ENCODE measurements around the gene PLA2G2C. TPM values are rescaled to one million over a fixed set of nuclear protein-coding genes. Genes with fewer than 3 reads are reported as not detected.

The PLA2G2C gene
- total and polyA plus RNA-seq, 2 of the 8 experiments (the other 6 are each of a cell fraction or from before 2014, with no cell fraction given): not detected

DNA sequence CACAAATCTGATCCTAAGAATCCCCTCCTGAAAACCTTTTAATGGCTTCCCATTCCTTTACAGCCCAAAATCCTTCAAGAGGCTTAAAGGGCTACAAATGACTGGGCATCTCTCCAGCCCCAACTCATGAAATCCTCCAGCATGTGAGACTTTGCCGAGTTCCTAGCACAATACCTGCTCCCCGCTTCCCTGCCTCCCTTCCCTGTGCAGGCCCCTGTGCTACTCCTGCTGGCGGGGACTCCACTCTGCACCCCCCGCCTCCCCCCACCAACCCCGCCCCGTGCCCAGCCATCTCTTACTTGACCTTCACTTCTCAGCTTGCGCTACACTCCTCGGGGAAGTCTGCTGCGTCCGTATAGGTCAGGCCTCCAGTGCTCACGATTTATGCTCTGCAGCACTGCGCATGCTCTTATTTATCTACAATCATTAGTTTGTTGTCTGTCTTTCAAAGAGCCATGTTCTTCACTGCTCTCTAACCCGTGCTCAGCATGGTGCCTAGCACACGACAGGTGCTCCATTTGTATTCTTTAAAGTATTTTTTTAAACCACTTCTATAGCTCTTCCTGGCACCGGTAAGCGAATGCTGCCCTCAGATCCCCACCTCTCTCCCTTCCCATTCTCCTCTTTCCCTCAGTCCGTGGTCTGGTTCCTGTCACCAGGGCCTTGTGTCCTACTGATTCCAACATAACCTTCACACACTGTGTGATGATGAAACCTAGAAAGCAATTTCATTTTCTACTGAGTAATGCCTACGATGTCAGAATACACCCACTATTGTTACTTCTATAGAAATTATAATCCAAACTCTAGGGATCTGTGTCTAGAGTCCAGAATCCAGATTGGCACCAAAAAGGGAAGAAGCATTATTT lies 37.5 kb upstream of the PLA2G2C start (continued):
- TF ChIP-seq CTCF (IDR thresholded peaks at IDR 0.05; ENCODE audit: control extremely low read depth in 1 of 3, insufficient read depth in 1 of 3, low read depth in 1 of 3, low read length in 3 of 3) (peak in 1 of 3 experiments; percentile 8; a peak in 1 of 4 replicates), TEAD4 (IDR thresholded peaks at IDR 0.05; ENCODE audit: low read depth, low read length) (0 out of 2 replicates have a peak, but pooled peaks have one; percentile 54), EP300 (IDR thresholded peaks at IDR 0.05; ENCODE audit: borderline replicate concordance in 1 of 2, low read depth in 2 of 2, low read length in 2 of 2) (no peak), SAP30 (IDR thresholded peaks at IDR 0.05; ENCODE audit: insufficient read depth, insufficient replicate concordance, low read length) (no peak), RBBP5 (IDR thresholded peaks at IDR 0.05; ENCODE audit: borderline replicate concordance, low read depth, low read length) (no peak)

Measured in H1 (cell line).